Transverse colon (tissue), 4 donors: ENCODE results near the gene GRXCR2. TPM values are rescaled to one million over a fixed set of nuclear protein-coding genes. Genes with fewer than 3 reads are reported as not detected.
"Not testable (repeated sequence)": the region's sequence is repeated elsewhere in the genome, so short reads cannot be mapped to it uniquely, and the experiment has no call there.

Experiments
- DNase-seq: peaks from one replicate; pipeline ENCODE4 v3.0.0-alpha.2; 2019
- H3K27ac ChIP-seq, 4 donors: fragments of 200-600 bp; sonication (generic); 2 replicates each; pipeline ENCODE4 v1.5.1; 2016 to 2018; ENCODE audit warnings: inconsistent platforms in 4 of 4
- H3K27me3 ChIP-seq: fragments of 200-600 bp; sonication (generic); 2 replicates; pipeline ENCODE4 v1.5.1; 2017; ENCODE audit warnings: inconsistent platforms
- H3K36me3 ChIP-seq, 4 donors: fragments of 200-600 bp; sonication (generic); 2 replicates each; pipeline ENCODE4 v1.5.1; 2017 to 2019; ENCODE audit warnings: inconsistent platforms in 4 of 4
- H3K4me1 ChIP-seq, 4 donors: fragments of 200-600 bp; sonication (generic); 2 replicates each; pipeline ENCODE4 v1.5.1; 2017 to 2020; ENCODE audit warnings: inconsistent platforms in 4 of 4
- H3K4me3 ChIP-seq, 4 donors: fragments of 200-600 bp; sonication (generic); 1 replicate in 1 of 4; 2 replicates in 3 of 4; pipeline versions ENCODE4 v1.5.1 to v1.6.1; 2017 to 2019; ENCODE audit warnings: inconsistent platforms in 4 of 4
- H3K9me3 ChIP-seq, 2 donors: fragments of 200-600 bp; sonication (generic); 2 replicates each; pipeline ENCODE4 v1.5.1; 2017 to 2019; ENCODE audit warnings: inconsistent platforms in 2 of 2
- CTCF ChIP-seq, 5 experiments: fragments of 200-600 bp in 3 of 5; fragments of 450-650 bp in 2 of 5; sonication (generic) in 3 of 5; IDR thresholded peaks; 1 replicate in 2 of 5; 2 replicates in 3 of 5; pipeline ENCODE4 v1.5.1; 2016 to 2017; ENCODE audit warnings: antibody characterized with exemption in 5 of 5, inconsistent platforms in 3 of 5, mild to moderate bottlenecking in 2 of 5, moderate library complexity in 1 of 5
- EP300 ChIP-seq: sonication (generic); formaldehyde crosslinking; IDR thresholded peaks from one replicate; pipeline ENCODE4 v1.6.1; 2017; ENCODE audit warnings: antibody characterized with exemption, low read depth
- POLR2A ChIP-seq: fragments of 450-650 bp; IDR thresholded peaks from one replicate; pipeline ENCODE4 v1.6.1; 2016; ENCODE audit warnings: antibody characterized with exemption, mild to moderate bottlenecking, moderate library complexity
- POLR2AphosphoS5 ChIP-seq, 3 donors: sonication (generic); formaldehyde crosslinking; IDR thresholded peaks; one replicate each; pipeline ENCODE4 v1.6.1; 2016; ENCODE audit warnings: antibody characterized with exemption in 3 of 3
- WGBS, 2 donors: methylation state at CpG; one replicate each; pipeline ENCODE4 v1.1.5; 2018; ENCODE audit warnings: low coverage in 1 of 2; 5-methylcytosine and 5-hydroxymethylcytosine counted together
- in situ Hi-C, 4 donors: fragments of 200-750 bp; cut with MboI; loops; one replicate each; pipeline versions ENCODE4 v1.15.0 to v1.15.1; 2017; ENCODE audit warnings: low sequenced_read_pairs in 3 of 4, low pct_ligation_motif_present in 1 of 4, low pct_unique_long_range_greater_than_20kb in 1 of 4
- intact Hi-C: fragments of 100-400 bp; cut with DNase I; formaldehyde crosslinking; loops from one replicate; pipeline ENCODE4 v1.15.1; 2023; ENCODE audit warnings: low total_unique reads
- total RNA-seq, 4 donors: library from RNA; depleted of rRNA; stranded (reverse); fragments of >200 nt; gene quantifications; one replicate each; pipeline ENCODE4 v1.1.0, GENCODE V29; 2016

GRXCR2 gene
- total RNA-seq, 4 donors from 2014 or later, result not detected

- WGBS, 2 donors, result 50 to 56% methylated on average over 1 to 4 of the region's 4 CpGs
- H3K36me3 ChIP-seq, result no peaks in the 10 kb centered on the region
Measured at GRCh38 chr5:145869753-145870152, 3.1 kb downstream of the GRXCR2 start.

GRCh38 chr5:145867806-145868205 lies 5.0 kb downstream of the GRXCR2 start:
- in situ Hi-C loops (no loop called here), intact Hi-C loops (no loop called here)
- Histone ChIP-seq H3K27ac (no peak overlapping the region), H3K36me3 (no peaks in the 10 kb centered on the region), H3K9me3 (no peaks in the 10 kb centered on the region), H3K4me3 (no peak overlapping the region), H3K4me1 (peaks cover 0 to 3% (median 0%) of the 10 kb centered on the region in 4 donors), H3K27me3 (no peaks in the 10 kb centered on the region)
- WGBS, 2 donors, result 20 to 25% methylated on average over 1 of the region's 1 CpG
- no peak for DNase-seq
- TF ChIP-seq EP300 (no peak), CTCF (IDR thresholded peaks at IDR 0.05) (no peak), POLR2AphosphoS5 (IDR thresholded peaks at IDR 0.05) (no peak), POLR2A (no peak)

More at GRCh38 chr5:145869753-145870152, 3.1 kb downstream of the GRXCR2 start:
- Histone ChIP-seq H3K4me1 (peaks cover 0 to 3% (median 0%) of the 10 kb centered on the region in 4 donors), H3K9me3 (no peaks in the 10 kb centered on the region), H3K27me3 (no peaks in the 10 kb centered on the region), H3K27ac (no peak overlapping the region), H3K4me3 (no peak overlapping the region)
- intact Hi-C loops, result no loop called here
- TF ChIP-seq POLR2A (no peak), POLR2AphosphoS5 (IDR thresholded peaks at IDR 0.05) (no peak), CTCF (IDR thresholded peaks at IDR 0.05) (no peak), EP300 (no peak)
- in situ Hi-C loops, result no loop called here
- no peak for DNase-seq

GRCh38 chr5:145864432-145864831 lies 8.4 kb downstream of the GRXCR2 start:
- H3K27ac ChIP-seq, intact Hi-C loops, H3K27me3 ChIP-seq, in situ Hi-C loops, H3K4me1 ChIP-seq, H3K9me3 ChIP-seq, H3K36me3 ChIP-seq, H3K4me3 ChIP-seq, DNase-seq: not testable (repeated sequence)
- WGBS, 2 donors, result 59 to 60% methylated on average over 1 to 2 of the region's 2 CpGs

- Histone ChIP-seq H3K27ac (no peak overlapping the region), H3K4me3 (no peak overlapping the region), H3K36me3 (no peaks in the 10 kb centered on the region), H3K27me3 (no peaks in the 10 kb centered on the region), H3K4me1 (no peaks in the 10 kb centered on the region), H3K9me3 (no peaks in the 10 kb centered on the region)
- in situ Hi-C loops (no loop called here), intact Hi-C loops (no loop called here)
- 46 to 58% methylated on average over 2 to 3 of the region's 3 CpGs for WGBS, 2 donors
- TF ChIP-seq CTCF (IDR thresholded peaks at IDR 0.05), result no peak
- no peak for DNase-seq
Measured at GRCh38 chr5:145863003-145863402, 9.8 kb downstream of the GRXCR2 start.

GRCh38 chr5:145859897-145860296 lies 12.9 kb downstream of the GRXCR2 start:
- peaks cover 0 to 20% (median 13%) of the 10 kb centered on the region in 4 donors for H3K4me1 ChIP-seq
- DNase-seq, result no peak
- H3K36me3 ChIP-seq, result no peaks in the 10 kb centered on the region
- no peak overlapping the region for H3K27ac ChIP-seq
- H3K4me3 ChIP-seq, result no peak overlapping the region
- H3K9me3 ChIP-seq, result no peaks in the 10 kb centered on the region
- WGBS, 2 donors, result 91 to 100% methylated on average over 1 to 3 of the region's 3 CpGs
- H3K27me3 ChIP-seq, result no peaks in the 10 kb centered on the region
- TF ChIP-seq POLR2A (no peak), CTCF (IDR thresholded peaks at IDR 0.05) (peak in 4 of 5 experiments; percentile 15 to 30 (median 20)), POLR2AphosphoS5 (IDR thresholded peaks at IDR 0.05) (no peak), EP300 (no peak)
- intact Hi-C loops (no loop called here), in situ Hi-C loops (no loop called here)
